Loucy (cell line): ENCODE measurements around the gene B2M.

Experiments
- CTCF ChIP-seq: fragments of 200-600 bp; sonication (generic); conservative IDR thresholded peaks from 2 replicates; pipeline ENCODE4 v1.5.1; 2014; ENCODE audit warnings: mild to moderate bottlenecking, antibody characterized with exemption, low read length
- EZH2phosphoT487 ChIP-seq: fragments of 200-600 bp; IDR thresholded peaks from 2 replicates; pipeline ENCODE4 v1.6.1; 2018; ENCODE audit warnings: antibody characterized with exemption, mild to moderate bottlenecking, moderate library complexity, borderline replicate concordance

GRCh38 chr15:44697014-44697413, 14.3 kb upstream of the B2M start:
- TF ChIP-seq CTCF: no peak
- TF ChIP-seq EZH2phosphoT487: no peak
